Smooth muscle cell (in vitro differentiated cells): ENCODE measurements around the gene ACTR1B. TPM values are rescaled to one million over a fixed set of nuclear protein-coding genes. Genes with fewer than 3 reads are reported as not detected.

Source experiments
- DNase-seq: peaks from one replicate; lab custom pipeline; 2025; ENCODE audit not compliant: unreplicated experiment; lab: John Stamatoyannopoulos, UW
- H2AFZ ChIP-seq: fragments of 200-600 bp; sonication (generic); 2 replicates; pipeline ENCODE4 v1.6.0; 2016; ENCODE audit warnings: antibody characterized with exemption, low read depth, mild to moderate bottlenecking
- H3F3A ChIP-seq: fragments of 200-600 bp; sonication (generic); 2 replicates; pipeline ENCODE4 v1.6.0; 2017; ENCODE audit warnings: antibody characterized with exemption, low read depth
- H3K27ac ChIP-seq: fragments of 200-600 bp; sonication (generic); 2 replicates; pipeline ENCODE4 v1.5.1; 2016; ENCODE audit warnings: low read depth, mild to moderate bottlenecking
- H3K27me3 ChIP-seq: fragments of 200-600 bp; sonication (generic); 2 replicates; pipeline ENCODE4 v1.6.1; 2016; ENCODE audit warnings: low read depth, mild to moderate bottlenecking
- H3K36me3 ChIP-seq: fragments of 200-600 bp; sonication (generic); 2 replicates; pipeline ENCODE4 v1.5.1; 2016; ENCODE audit warnings: low read depth
- H3K4me1 ChIP-seq: fragments of 200-600 bp; sonication (generic); 2 replicates; pipeline ENCODE4 v1.5.1; 2016; ENCODE audit warnings: low read depth
- H3K4me2 ChIP-seq: fragments of 200-600 bp; sonication (generic); 2 replicates; pipeline ENCODE4 v1.6.0; 2016; ENCODE audit warnings: mild to moderate bottlenecking
- H3K4me3 ChIP-seq: fragments of 200-600 bp; sonication (generic); 2 replicates; pipeline ENCODE4 v1.5.1; 2016; ENCODE audit warnings: mild to moderate bottlenecking
- H3K79me2 ChIP-seq: fragments of 200-600 bp; sonication (generic); 2 replicates; pipeline ENCODE4 v1.6.0; 2016; ENCODE audit warnings: low read depth, mild to moderate bottlenecking
- H3K9ac ChIP-seq: fragments of 200-600 bp; sonication (generic); 2 replicates; pipeline ENCODE4 v1.6.0; 2016; ENCODE audit warnings: low read depth
- H3K9me3 ChIP-seq: fragments of 200-600 bp; sonication (generic); replicated peaks from 2 replicates; pipeline ENCODE4 v1.5.1; 2016; ENCODE audit warnings: low read depth
- H4K20me1 ChIP-seq: fragments of 200-600 bp; sonication (generic); 2 replicates; pipeline ENCODE4 v1.6.0; 2016; ENCODE audit warnings: low read depth
- CTCF ChIP-seq: fragments of 200-600 bp; sonication (generic); IDR thresholded peaks from 2 replicates; pipeline ENCODE4 v1.5.1; 2017; ENCODE audit warnings: borderline replicate concordance, mild to moderate bottlenecking, antibody characterized with exemption; ENCODE audit not compliant: insufficient read depth, poor library complexity, severe bottlenecking
- WGBS: methylation state at CpG from one replicate; pipeline ENCODE4 v1.1.7; 2016; ENCODE audit warnings: low lambda C conversion rate; 5-methylcytosine and 5-hydroxymethylcytosine counted together
- polyA plus RNA-seq: library from polyadenylated mRNA; unstranded; fragments of >200 nt; fragmentation: Nextera tagmentation; extraction: Ambion mirVana; gene quantifications from 2 replicates; pipeline ENCODE4 v1.2.1, GENCODE V29; 2016
- total RNA-seq: library from RNA; depleted of rRNA; stranded (reverse); fragments of >200 nt; gene quantifications from 2 replicates; pipeline ENCODE4 v1.2.3, GENCODE V29; 2014

The ACTR1B gene
- total and polyA plus RNA-seq, 2 experiments from 2014 or later: 20.8 to 43.7 TPM

GRCh38 chr2:97706112-97706511, 42.3 kb upstream of the ACTR1B start:
- no peak for TF ChIP-seq CTCF
- Histone ChIP-seq H3K4me2 (no peak overlapping the region), H3K27ac (no peak overlapping the region), H3K4me1 (no peaks in the 10 kb centered on the region), H3K9me3 (no peaks in the 10 kb centered on the region), H4K20me1 (no peaks in the 10 kb centered on the region), H3F3A (no peaks in the 10 kb centered on the region), H3K36me3 (no peaks in the 10 kb centered on the region), H3K9ac (no peak overlapping the region), H3K4me3 (no peak overlapping the region), H3K79me2 (no peaks in the 10 kb centered on the region), H2AFZ (no peak overlapping the region), H3K27me3 (no peaks in the 10 kb centered on the region)
- no peak for DNase-seq
- 94% methylated on average over 13 of the region's 13 CpGs for WGBS

GRCh38 chr2:97704989-97705388, 41.1 kb upstream of the ACTR1B start:
- TF ChIP-seq CTCF: no peak
- Histone ChIP-seq H3K4me1 (no peaks in the 10 kb centered on the region), H3K9ac (no peak overlapping the region), H3K36me3 (no peaks in the 10 kb centered on the region), H3K4me2 (no peak overlapping the region), H3K9me3 (no peaks in the 10 kb centered on the region), H3F3A (no peaks in the 10 kb centered on the region), H3K27me3 (no peaks in the 10 kb centered on the region), H4K20me1 (no peaks in the 10 kb centered on the region), H3K4me3 (no peak overlapping the region), H2AFZ (no peak overlapping the region), H3K79me2 (no peaks in the 10 kb centered on the region), H3K27ac (no peak overlapping the region)
- DNase-seq: no peak
- 96% methylated on average over 5 of the region's 5 CpGs for WGBS

GRCh38 chr2:97703741-97704140, 39.9 kb upstream of the ACTR1B start:
- 86% methylated on average over 3 of the region's 3 CpGs for WGBS
- H3K36me3 ChIP-seq: no peaks in the 10 kb centered on the region
- H3F3A ChIP-seq: no peaks in the 10 kb centered on the region
- no peak for DNase-seq
- no peak overlapping the region for H3K27ac ChIP-seq
- no peaks in the 10 kb centered on the region for H3K4me1 ChIP-seq
- H3K79me2 ChIP-seq: no peaks in the 10 kb centered on the region
- H3K4me3 ChIP-seq: no peak overlapping the region
- H3K27me3 ChIP-seq: no peaks in the 10 kb centered on the region
- no peak overlapping the region for H3K9ac ChIP-seq
- no peak overlapping the region for H3K4me2 ChIP-seq
- no peak for TF ChIP-seq CTCF
- no peaks in the 10 kb centered on the region for H3K9me3 ChIP-seq
- no peak overlapping the region for H2AFZ ChIP-seq
- no peaks in the 10 kb centered on the region for H4K20me1 ChIP-seq

- Histone ChIP-seq H3K9me3 (no peaks in the 10 kb centered on the region), H3K36me3 (no peaks in the 10 kb centered on the region), H3K4me3 (no peak overlapping the region), H3K27me3 (no peaks in the 10 kb centered on the region), H3K27ac (no peak overlapping the region), H3K4me2 (no peak overlapping the region), H3K9ac (no peak overlapping the region), H4K20me1 (no peaks in the 10 kb centered on the region), H3F3A (no peaks in the 10 kb centered on the region), H2AFZ (no peak overlapping the region), H3K79me2 (no peaks in the 10 kb centered on the region), H3K4me1 (no peaks in the 10 kb centered on the region)
- TF ChIP-seq CTCF: no peak
- 91% methylated on average over 19 of the region's 19 CpGs for WGBS
- no peak for DNase-seq
Measured at GRCh38 chr2:97702731-97703470, 39.1 kb upstream of the ACTR1B start.
